CD4-positive, alpha-beta T cell treated with Interleukin-15 for 1 hour (primary cell): ENCODE measurements around the gene ACTG1.

Experiments used
- DNase-seq: peaks from one replicate; pipeline ENCODE4 v3.0.0-alpha.2; 2020

The ACTG1 gene

DNA sequence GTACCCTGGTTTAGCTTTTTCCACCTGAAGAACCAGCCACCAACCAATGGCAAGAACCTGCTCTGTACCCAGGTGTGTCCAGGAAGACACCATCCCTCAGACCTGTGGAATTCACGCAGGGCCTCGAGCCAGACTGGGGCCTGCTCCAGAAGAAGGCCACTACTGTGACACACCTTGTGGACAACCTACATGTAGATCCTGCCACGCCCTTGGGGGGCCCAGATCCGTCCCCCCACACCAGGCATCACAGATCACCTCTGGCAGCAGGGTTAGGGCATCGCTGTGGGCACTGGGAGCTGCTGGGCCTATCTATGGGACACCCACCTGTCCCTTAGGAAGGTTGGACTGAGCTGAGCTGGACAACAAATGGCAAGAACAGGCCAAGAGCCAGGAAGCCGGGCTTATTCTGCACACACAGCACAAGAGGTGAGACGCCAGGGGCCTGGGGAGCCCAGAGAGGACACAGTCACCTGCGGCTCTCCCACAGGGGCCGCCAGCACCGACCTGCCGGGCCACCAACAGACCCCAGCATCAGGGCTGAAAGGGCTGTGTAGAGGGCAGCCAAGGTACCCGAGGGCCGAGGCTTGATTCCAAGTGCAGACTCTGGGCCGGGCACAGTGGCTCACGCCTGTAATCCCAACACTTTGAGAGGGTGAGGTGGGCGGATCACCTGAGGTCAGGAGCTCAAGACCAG, 31.8 kb upstream of the ACTG1 start:
- DNase-seq = no peak

- no peak for DNase-seq
Measured at GRCh38 chr17:81543756-81544155, 31.2 kb upstream of the ACTG1 start.

- DNase-seq = no peak
Measured at GRCh38 chr17:81543339-81543675, 30.7 kb upstream of the ACTG1 start.

GRCh38 chr17:81542431-81543338, 30.1 kb upstream of the ACTG1 start:
- no peak for DNase-seq

DNA sequence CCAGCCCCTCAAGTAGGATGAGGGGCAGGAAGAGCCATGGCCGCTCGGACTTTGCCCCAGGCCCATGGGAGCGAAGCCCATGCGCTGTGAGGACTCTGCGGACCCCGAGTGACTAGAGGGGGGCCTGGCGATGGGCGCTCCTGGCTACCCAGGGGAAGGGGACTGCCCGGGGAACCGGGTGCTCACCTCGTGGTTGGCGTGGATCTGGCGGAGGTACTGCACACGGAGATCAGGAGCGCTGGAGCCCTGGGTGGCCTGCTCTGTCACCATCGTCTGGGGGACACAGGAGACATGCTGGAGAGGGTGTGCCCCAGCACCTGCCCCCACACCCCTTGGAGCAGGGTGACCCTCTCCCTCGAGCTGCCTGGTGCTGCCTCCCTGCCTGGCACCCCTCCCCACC, 28.5 kb upstream of the ACTG1 start:
- DNase-seq = no peak

GRCh38 chr17:81540676-81541027, 28.1 kb upstream of the ACTG1 start:
- no peak for DNase-seq

- DNase-seq = no peak
Measured at GRCh38 chr17:81539961-81540675, 27.5 kb upstream of the ACTG1 start.

DNA sequence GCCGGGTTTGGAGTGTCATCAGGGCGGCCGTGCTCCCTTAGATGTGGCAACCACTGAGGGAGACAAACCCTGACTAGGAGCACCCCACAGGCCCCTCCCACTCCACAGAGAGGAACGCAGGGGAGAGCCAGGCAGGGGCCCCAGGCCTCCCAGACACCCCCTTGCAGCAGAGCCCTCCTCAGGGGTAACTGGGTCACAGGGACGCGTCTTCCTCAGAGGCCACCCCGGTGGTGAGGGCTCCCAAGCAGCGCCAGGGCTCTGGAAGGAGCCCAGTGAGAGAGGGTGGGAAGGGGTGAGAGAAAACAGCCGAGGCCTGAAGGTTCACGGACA, 26.9 kb upstream of the ACTG1 start:
- DNase-seq = no peak

DNA sequence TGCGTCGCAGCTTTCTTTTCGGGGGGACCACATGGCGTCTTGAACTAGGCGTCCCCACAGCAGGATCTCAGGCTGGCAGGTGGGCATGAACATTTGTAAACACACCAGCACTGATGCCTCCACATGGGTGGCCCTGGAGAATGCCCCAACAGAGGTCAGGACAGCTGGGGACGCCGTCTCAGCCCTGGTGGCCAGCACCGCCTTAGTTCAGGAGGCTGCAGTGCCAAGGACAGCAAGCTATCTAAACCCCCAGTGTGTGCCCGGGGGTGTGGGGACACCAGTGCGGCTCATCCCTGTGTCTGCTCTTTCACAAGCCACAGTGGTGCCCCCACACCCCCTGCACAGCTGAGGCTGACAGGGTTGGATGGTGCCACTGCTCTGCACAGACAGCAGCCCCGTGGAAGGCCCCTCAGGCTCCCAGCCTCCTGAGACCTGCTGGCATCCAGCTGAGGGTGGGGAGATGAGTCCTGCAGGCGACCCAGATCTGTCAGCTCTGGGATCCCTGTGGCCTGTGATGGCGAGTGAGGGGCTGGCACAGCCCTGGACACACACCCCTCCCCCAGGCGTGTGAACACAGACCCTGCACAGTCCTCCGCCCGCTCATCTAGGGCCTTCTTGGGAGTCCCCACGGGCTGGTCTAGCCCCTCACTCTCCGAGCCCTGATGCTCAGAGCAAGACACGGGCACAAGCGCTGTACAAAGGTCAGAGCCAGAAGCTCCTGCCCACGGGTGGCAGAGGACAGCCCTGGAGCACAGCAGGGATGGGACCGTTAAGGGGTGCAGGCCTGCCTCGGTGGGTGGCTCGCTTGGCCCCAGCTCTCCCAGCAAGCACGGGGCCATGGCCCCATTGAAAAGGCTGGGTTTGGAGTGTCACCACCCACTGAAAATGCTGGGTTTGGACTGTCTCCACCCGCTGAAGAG, 26.3 kb upstream of the ACTG1 start:
- no peak for DNase-seq

- no peak for DNase-seq
Measured at GRCh38 chr17:81537856-81538555, 25.4 kb upstream of the ACTG1 start.

DNA sequence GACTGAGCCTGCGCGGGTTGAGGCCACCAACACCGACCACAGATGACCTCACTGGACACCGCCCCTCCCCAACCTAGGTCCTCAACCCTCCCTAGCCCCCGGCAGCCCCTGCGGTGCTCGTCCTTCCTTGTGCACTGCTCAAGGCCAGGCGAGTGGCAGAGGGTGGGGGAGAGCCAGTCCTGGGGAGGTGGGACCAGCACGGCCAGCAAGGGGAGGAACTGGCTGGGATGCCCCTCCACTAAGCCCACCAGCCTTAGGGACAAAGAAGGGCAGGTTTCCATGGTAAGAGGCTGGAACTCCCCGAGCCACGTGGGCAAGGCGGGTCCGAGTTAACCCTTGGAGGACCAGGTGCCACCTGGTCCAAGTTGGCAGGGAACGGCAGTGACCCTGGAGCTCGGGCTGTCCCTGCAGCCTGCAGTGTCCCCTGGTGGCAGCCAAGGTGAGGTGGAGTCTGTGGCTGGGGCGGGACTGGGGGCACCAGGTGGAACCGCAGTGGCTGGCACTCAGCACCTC, 24.8 kb upstream of the ACTG1 start:
- DNase-seq = peak; percentile 58

DNA sequence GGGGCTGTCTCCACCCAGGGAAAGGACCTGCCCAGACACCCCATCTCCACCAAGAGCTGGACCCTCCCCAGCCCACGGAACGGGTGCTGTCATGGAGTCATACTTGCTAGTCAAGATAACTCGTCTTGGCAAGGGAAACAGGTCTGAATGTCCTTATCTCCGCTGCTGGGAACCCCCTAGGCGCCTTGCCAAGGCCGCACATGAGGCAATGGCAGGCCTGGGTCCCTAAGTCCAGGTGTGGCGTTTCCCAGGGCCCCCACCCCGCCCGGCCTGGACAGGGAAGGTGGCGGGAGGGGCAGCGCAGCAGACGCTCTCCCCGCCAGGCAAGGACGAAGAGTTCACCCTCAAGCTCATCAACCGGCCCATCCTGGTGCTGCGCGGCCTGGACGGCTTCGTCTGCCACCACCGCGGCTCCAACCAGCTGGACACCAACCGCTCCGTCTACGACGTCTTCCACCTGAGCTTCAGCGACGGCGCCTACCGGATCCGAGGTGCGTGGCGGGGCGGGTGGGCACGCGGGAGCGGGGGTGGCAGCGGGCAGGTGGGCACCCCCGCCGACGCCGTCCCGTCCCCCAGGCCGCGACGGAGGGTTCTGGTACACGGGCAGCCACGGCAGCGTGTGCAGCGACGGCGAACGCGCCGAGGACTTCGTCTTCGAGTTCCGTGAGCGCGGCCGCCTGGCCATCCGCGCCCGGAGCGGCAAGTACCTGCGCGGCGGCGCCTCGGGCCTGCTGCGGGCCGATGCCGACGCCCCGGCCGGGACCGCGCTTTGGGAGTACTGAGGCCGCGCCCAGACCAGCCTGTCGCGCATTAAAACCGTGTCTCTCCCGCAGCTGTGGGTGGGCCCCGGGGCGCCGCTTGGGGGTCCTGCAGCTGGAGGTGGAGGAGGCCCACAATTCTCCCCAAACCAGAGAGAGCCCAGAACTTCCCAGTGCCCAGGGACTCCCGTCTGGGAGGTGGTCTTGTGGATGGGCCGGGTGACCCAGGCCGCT, 24.0 kb upstream of the ACTG1 start:
- no peak for DNase-seq

DNA sequence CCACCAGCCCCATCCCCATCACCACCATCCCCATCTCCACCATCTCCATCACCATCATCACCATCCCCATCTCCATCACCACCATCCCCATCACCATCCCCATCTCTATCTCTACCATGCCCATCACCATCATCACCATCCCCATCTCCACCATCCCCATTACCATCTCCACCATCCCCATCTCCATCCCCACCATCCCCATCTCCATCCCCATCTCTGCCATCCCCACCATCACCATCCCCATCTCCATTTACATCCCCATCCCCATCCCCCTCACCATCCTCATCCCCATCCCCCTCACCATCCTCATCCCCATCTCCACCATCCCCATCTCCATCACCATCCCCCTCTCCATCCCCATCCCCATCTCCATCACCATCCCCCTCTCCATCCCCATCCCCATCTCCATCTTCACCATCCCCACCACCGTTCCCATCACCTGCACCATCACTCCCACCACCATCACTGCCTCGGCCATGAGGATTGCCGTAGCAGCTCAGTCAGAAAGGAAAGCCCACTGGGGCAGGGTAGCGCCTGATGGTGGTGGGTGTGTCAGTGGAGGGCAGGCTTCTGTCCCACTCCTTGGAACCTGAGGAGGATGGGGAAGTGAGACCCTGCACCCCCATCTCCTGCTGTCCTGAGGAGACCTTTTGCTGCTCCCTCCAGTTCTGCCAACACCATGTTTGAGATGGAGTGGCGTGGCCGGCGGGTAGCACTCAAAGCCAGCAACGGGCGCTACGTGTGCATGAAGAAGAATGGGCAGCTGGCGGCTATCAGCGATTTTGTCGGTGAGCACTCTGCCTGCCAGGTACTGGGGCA, 23.1 kb upstream of the ACTG1 start:
- DNase-seq = no peak

DNA sequence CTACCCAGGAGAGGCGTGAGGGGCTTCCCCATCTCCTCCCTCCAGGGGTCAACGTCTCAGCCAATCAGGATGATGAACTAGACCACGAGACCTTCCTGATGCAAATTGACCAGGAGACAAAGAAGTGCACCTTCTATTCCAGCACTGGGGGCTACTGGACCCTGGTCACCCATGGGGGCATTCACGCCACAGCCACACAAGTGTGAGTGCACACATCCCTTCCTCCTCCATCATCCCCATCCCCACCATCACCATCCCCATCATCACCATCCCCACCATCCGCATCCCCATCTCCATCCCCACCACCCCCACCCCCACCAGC, 22.4 kb upstream of the ACTG1 start:
- no peak for DNase-seq

GRCh38 chr17:81534157-81535006, 21.8 kb upstream of the ACTG1 start:
- no peak for DNase-seq

DNA sequence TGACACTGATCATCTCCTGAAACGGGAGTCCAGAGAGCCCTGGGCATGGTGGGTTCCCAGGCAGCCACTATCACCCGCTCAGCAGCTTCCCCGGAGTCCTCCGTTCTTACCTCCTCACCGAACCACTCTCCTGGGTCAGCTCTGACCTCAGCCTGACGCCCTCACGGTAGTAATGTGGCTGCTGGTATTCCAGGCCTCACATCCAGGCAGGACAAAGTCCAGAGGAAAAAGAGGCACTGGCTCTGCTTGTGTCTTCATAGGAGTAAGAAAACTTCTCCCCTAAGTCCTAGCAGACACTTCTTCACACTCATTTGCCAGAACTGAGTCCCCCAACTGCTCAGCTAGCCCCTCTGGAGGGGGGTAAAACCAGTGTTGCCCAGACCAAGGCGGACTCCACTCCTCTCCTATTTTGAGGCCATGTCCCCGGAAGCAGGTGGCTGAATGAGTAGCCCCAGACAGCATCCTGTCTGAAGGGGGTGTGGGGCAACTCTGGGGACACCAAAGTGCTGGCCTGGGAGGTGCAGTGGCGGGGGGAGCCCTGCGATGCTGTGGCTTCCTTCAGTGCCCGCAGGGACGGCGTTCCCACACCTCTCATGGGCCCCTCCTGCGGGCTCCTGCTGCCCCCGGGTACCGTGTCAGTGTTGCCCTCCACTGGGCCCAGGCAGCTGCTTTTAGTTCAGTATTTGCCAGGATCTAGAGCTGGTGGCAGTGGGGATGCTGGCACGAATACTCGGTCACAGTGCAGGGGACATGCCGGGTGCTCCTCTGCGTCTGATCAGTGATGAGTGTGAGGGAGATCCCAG, 20.9 kb upstream of the ACTG1 start:
- no peak for DNase-seq

- DNase-seq = no peak
Measured at GRCh38 chr17:81532490-81533287, 20.1 kb upstream of the ACTG1 start.
